C4-2B (cell line): Measurements from ENCODE around the gene CROCC.

Experiments used
- H3K27ac ChIP-seq: fragments of 450-650 bp; 2 replicates; pipeline ENCODE4 v1.5.1; 2017
- CTCF ChIP-seq: fragments of 450-650 bp; conservative IDR thresholded peaks from 2 replicates; pipeline ENCODE4 v1.5.1; 2017; ENCODE audit warnings: mild to moderate bottlenecking
- ZFX ChIP-seq: fragments of 450-650 bp; IDR thresholded peaks from 2 replicates; pipeline ENCODE4 v1.6.1; 2017

Gene CROCC

GRCh38 chr1:16984717-16985116, 63.0 kb downstream of the CROCC start:
- TF ChIP-seq CTCF (no peak), ZFX (no peak)

GRCh38 chr1:16986113-16986512, 64.4 kb downstream of the CROCC start:
- H3K27ac ChIP-seq = no peak overlapping the region

More at GRCh38 chr1:16984717-16985116, 63.0 kb downstream of the CROCC start:
- no peak overlapping the region for H3K27ac ChIP-seq

GRCh38 chr1:16986560-16986959, 64.8 kb downstream of the CROCC start:
- TF ChIP-seq CTCF (no peak), ZFX (no peak)
- H3K27ac ChIP-seq = no peak overlapping the region

More at GRCh38 chr1:16986113-16986512, 64.4 kb downstream of the CROCC start:
- TF ChIP-seq CTCF (no peak), ZFX (no peak)

- no peak overlapping the region for H3K27ac ChIP-seq
- TF ChIP-seq ZFX (no peak), CTCF (no peak; the same call in 1 of the 2 replicates)
Measured at GRCh38 chr1:16986962-16987361, 65.2 kb downstream of the CROCC start.

GRCh38 chr1:16988210-16988609, 66.5 kb downstream of the CROCC start:
- TF ChIP-seq CTCF = no peak
- no peak for TF ChIP-seq ZFX
- H3K27ac ChIP-seq = no peak overlapping the region

GRCh38 chr1:16989676-16990391, 68.1 kb downstream of the CROCC start:
- H3K27ac ChIP-seq = no peak overlapping the region
- TF ChIP-seq ZFX (no peak), CTCF (no peak)

- H3K27ac ChIP-seq = no peak overlapping the region
- TF ChIP-seq ZFX (no peak), CTCF (no peak)
Measured at GRCh38 chr1:16991571-16991970, 69.8 kb downstream of the CROCC start.
